ENCODE measurements around the gene BOK.
"Not testable (repeated sequence)": the region's sequence is repeated elsewhere in the genome, so short reads cannot be mapped to it uniquely, and the experiment has no call there.

BOK gene, protein sequence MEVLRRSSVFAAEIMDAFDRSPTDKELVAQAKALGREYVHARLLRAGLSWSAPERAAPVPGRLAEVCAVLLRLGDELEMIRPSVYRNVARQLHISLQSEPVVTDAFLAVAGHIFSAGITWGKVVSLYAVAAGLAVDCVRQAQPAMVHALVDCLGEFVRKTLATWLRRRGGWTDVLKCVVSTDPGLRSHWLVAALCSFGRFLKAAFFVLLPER

DNA sequence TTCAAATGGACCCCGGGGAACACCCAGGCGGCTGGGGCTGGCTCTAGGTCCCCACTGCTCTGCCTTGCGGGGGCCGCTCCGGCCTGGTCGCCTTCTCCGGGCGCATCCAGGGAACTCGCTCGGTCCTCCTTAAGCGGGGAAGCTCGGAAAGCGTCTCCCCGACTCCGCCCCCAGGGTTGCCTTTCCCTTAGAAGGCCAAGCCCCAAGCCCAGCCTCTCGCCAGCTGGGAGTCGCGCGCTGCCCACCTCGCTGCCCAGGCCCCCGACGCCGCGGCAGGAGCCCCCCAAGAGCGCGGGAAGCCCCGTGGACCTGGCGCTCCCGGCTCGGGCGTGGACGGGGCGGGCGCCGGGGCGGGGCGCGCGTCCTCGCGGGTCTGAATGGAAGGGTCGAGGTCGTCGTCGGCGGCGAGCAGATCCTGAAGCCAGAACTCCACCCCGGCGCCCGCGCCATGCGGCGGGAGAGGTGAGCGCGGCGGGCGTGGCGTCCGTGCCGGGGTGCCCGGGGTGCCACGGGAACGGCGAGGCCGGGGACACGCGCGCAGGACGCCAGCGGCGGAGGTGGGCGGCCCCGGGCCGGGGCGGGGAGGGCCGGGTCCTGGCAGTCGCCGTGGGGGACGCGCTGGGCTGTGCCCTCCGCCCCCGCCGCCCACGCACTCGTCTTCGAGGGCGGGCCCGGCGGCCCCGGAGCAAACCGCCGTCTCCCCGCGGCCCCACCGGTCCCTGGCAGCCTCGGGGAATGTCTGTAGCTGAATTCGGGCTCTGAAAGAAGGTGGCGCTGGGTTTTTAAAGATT is at the start of gene BOK:
BOK (plus strand) TSS at position 214 of the 791 bp plus-strand sequence. CDS start 739 bp downstream, outside the sequence.
- no peak for DNase-seq (ENCODE audit: low read depth)

- DNase-seq (ENCODE audit: low read depth), result no peak
Measured at GRCh38 chr2:241509155-241509784, 49.3 kb upstream of the BOK start.

DNA sequence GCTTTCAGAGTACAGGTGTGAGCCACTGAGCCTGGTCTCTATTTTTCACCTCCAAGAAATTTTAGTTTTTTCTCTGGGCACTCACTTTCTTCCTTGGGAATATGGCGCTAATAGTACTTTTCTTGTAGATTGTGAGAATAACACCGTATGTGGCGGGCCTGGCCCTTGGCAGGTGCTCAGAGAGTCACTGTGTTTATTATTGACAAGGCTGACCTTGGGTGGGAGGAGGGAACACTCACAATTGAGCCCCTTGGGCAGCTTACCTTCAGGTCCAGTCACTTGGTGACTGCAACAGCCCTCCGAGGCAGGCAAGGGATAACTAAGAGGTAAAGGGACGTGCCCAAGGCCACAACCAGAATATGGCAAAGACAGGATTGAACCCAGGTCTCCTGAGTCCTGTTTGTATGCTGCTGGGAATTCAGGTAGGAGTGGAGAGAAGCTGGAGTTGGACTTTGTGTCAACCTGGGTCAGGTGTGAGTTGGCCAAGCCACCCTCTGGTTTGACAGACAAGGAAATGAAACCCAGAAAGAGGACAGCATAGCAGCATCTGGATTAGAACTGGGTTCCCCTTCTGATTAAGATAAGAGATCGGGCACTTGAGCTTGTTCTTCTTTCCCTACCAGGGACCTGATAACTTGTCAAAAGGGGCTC is 47.3 kb upstream of the BOK start:
- no peak for DNase-seq (ENCODE audit: low read depth)

- DNase-seq (ENCODE audit: low read depth), result no peak
Measured at GRCh38 chr2:241514553-241514952, 44.0 kb upstream of the BOK start.

GRCh38 chr2:241514986-241515737 is 43.4 kb upstream of the BOK start:
- DNase-seq (ENCODE audit: low read depth), result no peak

- no peak for DNase-seq (ENCODE audit: low read depth)
Measured at GRCh38 chr2:241516520-241516965, 42.0 kb upstream of the BOK start.

- no peak for DNase-seq (ENCODE audit: low read depth)
Measured at GRCh38 chr2:241517297-241517696, 41.2 kb upstream of the BOK start.

- DNase-seq (ENCODE audit: low read depth), result no peak
Measured at GRCh38 chr2:241519669-241520068, 38.9 kb upstream of the BOK start.

GRCh38 chr2:241522477-241522876 is 36.1 kb upstream of the BOK start:
- DNase-seq (ENCODE audit: low read depth), result no peak

- DNase-seq (ENCODE audit: low read depth), result not testable (repeated sequence)
Measured at GRCh38 chr2:241525818-241526780, 32.4 kb upstream of the BOK start.

DNA sequence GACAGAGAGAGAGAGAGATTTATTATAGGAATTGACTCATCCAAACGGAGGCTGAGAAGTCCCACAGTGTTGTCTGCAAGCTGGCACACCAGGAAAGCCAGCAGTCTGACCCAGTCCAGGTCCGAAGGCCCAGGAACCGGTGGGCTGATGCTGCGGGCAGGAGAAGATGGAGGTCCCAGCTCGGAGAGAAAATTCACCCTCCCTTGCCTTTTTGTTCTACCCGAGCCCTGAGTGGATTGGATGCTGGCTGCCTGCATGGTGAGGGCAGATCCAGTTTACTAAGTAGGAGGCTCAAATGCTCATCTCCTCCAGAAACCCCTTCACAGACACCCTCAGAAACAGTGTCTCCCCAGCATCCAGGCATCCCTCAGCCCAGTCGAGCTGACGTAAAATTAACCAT is 28.0 kb upstream of the BOK start:
- no peak for DNase-seq (ENCODE audit: low read depth)

GRCh38 chr2:241531161-241531722 is 27.3 kb upstream of the BOK start:
- no peak for DNase-seq (ENCODE audit: low read depth)

DNA sequence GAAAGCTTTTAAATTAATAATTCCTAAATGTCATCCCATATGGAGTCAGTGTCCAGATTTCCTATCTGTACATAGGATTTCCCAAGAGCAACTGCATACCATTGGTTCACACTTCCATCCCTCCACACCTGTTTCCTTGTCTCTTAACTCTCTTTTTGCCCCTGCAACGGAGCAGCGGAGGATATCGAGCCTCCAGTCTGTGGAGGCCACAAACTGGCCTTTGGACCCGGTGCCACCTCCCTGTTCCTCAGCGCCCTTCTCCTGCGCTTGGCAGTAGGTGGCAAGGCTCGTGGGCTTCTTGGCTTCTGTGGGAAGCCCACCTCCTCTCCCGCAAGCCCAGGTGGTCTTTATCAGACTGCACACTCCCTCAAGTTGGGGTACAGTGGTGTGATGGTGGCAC is 26.4 kb upstream of the BOK start:
- no peak for DNase-seq (ENCODE audit: low read depth)

DNA sequence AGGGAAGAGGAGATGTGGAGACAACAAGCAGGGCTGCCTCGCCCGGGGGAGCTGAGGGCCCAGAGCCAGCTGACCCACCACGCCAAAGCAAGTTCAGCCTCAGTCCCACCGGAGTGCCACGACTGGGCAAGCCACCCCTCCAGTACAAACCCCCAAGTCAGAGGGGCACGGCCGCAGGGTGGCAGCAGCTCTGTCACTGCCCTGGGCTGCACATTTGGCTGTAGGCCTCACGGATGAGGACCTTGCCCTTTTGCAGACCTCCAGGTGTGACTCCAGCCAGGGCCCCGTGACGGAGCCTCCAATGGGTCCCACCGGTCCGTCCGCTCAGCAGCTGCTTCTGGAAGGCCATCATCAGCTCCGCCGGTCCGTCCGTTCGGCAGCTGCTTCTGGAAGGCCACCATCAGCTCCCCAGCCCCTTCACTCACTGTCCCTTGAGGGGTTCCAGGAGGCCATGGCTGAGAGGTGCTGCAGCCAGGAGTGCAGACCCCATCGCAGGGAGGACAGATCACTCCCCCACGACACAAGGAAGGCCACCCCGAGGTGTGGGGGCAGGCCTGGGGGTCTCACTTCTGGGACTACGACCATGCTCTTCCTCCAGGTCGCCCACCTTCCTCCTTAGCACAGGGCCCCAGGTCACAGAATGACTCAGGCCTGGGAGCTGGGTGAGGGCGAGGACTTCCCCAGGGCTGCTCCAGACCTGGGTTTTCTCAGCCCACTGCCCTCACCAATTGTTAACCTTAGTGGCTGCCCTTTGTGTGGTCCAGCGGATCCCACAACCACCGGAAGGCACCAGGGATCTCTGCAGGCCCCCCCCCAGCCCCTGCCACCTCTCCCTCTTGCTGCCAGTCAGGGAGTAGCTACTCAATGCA is 25.6 kb upstream of the BOK start:
- no peak for DNase-seq (ENCODE audit: low read depth)

GRCh38 chr2:241534293-241534692 is 24.3 kb upstream of the BOK start:
- DNase-seq (ENCODE audit: low read depth), result no peak

DNA sequence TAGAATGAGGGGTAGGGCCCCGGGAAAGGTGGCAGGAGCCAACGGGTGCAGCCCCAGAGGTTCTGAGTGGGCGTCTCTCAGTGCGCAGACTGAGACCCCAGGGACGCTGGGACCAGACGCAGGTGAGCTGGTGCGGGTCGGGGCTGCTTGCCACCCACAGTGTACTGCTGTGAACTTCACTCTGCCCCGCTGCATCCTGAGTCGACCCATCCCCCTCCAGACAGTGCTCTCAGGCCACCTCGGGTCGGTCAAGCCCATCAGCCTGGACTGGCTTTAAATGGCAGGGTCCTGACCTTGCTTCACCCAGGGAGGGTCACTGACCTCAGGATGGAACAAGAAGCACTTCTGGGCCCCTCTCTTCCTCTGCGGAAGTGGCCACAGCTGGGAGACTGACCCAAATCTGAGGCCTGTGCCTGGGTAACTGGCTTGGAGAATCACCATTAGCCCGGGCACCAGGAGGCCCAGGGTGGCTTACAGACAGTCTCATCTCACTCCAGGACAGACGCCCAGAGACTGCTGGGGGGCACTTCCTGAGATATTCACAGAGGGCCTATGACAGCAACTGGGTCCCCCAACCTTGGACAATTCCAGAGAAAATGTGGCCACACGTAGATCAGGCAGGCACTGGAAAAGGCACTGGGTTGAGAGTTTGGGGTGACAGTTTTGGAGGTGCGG is 23.7 kb upstream of the BOK start:
- DNase-seq (ENCODE audit: low read depth), result no peak

GRCh38 chr2:241535871-241536655 is 22.5 kb upstream of the BOK start:
- no peak for DNase-seq (ENCODE audit: low read depth)

Data from stimulated activated CD8-positive, alpha-beta memory T cell treated with anti-CD3 and anti-CD28 coated beads, Interleukin-15, amount 100 ng/mL, for 24 hours (primary cell).